ENCODE measurements around the gene MAD1L1. TPM values are rescaled to one million over a fixed set of nuclear protein-coding genes. Genes with fewer than 3 reads are reported as not detected.

MAD1L1 gene
- total RNA-seq, 1 donor from 2014 or later: 56.2 TPM

DNA sequence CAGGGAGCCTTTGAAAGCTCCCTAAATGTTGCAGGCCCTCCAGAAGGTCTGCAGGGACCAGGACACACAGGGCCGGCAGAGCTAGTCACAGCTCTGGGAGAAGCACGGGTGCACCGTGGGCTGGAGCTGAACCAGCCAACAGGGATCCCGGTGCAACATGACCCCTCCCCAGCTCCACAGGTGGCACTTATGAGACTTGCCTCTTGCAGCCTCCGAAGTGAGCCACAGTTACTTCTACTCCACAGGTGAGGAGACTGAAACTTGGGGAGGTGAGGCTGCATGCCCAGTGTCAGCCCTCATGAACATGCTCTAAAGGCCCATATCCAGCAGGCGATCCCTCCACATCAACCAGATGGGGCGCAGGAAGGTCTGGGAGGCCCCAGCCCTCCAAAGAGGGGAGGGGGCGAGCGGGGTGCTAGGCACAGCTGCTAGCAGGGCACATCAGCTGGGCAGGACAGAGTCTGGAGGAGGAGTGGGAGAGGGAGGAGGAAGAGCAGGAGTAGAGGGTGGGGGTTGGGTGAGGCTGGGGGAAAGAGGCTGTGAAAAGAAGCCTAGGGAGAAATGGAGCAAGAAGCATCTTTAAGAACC lies 338.3 kb downstream of the MAD1L1 start:
- H3K36me3 Mint-ChIP-seq (ENCODE audit: low read depth): peaks cover 6% of the 10 kb centered on the region
- no peaks in the 10 kb centered on the region for H3K4me1 Mint-ChIP-seq (ENCODE audit: low read depth)
- DNase-seq (ENCODE audit: low spot score): no peak
- H3K27me3 Mint-ChIP-seq (ENCODE audit: insufficient read depth): no peaks in the 10 kb centered on the region
- H3K27ac Mint-ChIP-seq: no peak overlapping the region
- intact Hi-C loops (cut with micrococcal nuclease): no loop called here
- H3K9me3 Mint-ChIP-seq: no peaks in the 10 kb centered on the region
- no peak overlapping the region for H3K4me3 Mint-ChIP-seq

DNA sequence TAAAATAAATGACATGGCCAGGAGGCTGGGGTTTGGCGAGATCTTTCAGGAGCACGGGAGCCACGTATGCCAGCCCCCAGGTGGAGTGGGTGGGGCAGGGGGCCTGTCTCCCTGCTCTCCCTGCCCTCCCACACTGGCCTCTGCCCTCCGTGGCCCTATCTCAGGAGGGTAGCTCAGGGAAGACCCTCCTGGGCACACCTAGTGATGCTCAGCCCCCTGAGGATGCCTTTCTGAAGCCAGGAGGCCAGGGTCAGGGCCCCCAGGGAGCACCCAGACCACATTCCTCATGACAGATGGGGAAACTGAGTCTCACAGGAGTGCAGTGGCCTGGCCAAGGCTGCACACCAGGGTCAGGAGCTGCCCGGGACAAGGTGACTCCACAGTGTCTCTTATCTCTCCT lies 339.3 kb downstream of the MAD1L1 start:
- intact Hi-C loops (cut with micrococcal nuclease): no loop called here
- peaks cover 11% of the 10 kb centered on the region for H3K36me3 Mint-ChIP-seq (ENCODE audit: low read depth)
- peaks cover 4% of the 10 kb centered on the region for H3K4me1 Mint-ChIP-seq (ENCODE audit: low read depth)
- DNase-seq (ENCODE audit: low spot score): no peak
- H3K9me3 Mint-ChIP-seq: peaks cover 2% of the 10 kb centered on the region
- no peak overlapping the region for H3K27ac Mint-ChIP-seq
- no peak overlapping the region for H3K4me3 Mint-ChIP-seq
- H3K27me3 Mint-ChIP-seq (ENCODE audit: insufficient read depth): no peaks in the 10 kb centered on the region

DNA sequence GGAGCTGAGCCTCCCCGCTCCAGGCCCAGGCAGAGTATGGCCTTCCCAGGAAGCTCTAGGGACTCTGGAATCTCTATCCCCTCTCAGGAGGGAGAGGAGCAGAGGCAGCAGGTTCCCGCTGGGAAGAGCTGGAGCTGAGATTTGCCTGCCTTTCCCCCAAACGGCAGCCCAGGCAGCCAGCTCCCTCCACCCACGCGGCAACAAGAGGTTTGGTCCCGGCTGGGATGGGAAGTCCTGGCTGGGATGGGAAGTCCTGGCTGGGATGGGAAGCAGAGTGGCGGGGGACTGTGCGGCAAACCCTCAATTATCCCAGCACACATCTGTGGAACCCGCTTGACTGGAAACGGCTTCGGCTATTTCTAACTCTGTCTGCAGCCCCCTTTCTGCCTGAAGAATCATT lies 339.7 kb downstream of the MAD1L1 start:
- Mint-ChIP-seq H3K4me1 (ENCODE audit: low read depth) (peaks cover 4% of the 10 kb centered on the region), H3K27me3 (ENCODE audit: insufficient read depth) (no peaks in the 10 kb centered on the region), H3K27ac (no peak overlapping the region), H3K36me3 (ENCODE audit: low read depth) (peaks cover 15% of the 10 kb centered on the region), H3K4me3 (no peak overlapping the region), H3K9me3 (peaks cover 6% of the 10 kb centered on the region)
- DNase-seq (ENCODE audit: low spot score): no peak
- intact Hi-C loops (cut with micrococcal nuclease): no loop called here

DNA sequence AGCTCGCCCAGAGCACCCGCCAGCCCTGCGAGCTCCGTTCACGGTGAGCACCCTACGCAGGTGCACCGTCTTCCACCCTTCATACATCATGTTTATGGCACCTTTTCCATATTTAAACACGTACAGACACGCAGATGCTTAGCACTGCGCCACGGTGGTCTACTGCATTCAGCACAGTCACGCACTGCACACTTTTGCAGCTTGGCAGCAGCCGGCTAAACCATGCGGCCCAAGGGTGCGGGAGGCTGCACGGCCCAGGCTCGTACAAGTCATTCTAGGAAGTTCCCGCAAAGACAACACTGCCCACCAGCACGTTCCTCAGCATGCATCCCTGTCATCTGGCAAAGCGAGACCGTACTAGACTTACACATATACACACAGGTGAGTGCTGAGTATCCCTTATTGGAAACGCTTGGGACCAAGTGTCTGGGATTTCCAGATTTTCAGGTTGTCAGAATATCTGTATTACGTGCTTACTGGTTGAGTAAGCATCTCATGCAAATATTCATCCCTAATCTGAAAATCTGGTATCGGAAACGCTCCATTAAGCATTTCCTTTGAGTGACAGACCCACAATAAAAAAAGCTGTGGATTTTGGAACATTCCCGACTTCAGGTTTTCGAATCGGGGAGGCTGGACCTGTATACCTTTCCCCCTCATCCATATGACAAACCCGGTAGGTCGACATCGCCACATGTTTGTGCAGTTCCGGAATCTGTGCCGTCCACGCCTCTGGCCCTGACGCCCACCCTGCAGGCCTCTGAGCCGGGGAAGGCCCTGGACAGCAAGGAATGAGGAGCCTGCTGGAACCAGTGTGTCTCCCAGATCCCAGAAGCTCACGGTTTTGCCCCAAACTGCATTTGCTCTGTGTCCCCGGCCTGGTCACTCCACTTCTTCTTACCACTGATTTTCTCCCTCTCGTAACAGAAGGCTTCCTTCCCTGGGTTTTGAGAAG lies 340.5 kb downstream of the MAD1L1 start:
- intact Hi-C loops (cut with micrococcal nuclease): no loop called here
- Mint-ChIP-seq H3K36me3 (ENCODE audit: low read depth) (peaks cover 21% of the 10 kb centered on the region), H3K4me1 (ENCODE audit: low read depth) (peaks cover 4% of the 10 kb centered on the region), H3K4me3 (no peak overlapping the region), H3K27me3 (ENCODE audit: insufficient read depth) (no peaks in the 10 kb centered on the region), H3K9me3 (peaks cover 8% of the 10 kb centered on the region), H3K27ac (no peak overlapping the region)
- DNase-seq (ENCODE audit: low spot score): no peak

DNA sequence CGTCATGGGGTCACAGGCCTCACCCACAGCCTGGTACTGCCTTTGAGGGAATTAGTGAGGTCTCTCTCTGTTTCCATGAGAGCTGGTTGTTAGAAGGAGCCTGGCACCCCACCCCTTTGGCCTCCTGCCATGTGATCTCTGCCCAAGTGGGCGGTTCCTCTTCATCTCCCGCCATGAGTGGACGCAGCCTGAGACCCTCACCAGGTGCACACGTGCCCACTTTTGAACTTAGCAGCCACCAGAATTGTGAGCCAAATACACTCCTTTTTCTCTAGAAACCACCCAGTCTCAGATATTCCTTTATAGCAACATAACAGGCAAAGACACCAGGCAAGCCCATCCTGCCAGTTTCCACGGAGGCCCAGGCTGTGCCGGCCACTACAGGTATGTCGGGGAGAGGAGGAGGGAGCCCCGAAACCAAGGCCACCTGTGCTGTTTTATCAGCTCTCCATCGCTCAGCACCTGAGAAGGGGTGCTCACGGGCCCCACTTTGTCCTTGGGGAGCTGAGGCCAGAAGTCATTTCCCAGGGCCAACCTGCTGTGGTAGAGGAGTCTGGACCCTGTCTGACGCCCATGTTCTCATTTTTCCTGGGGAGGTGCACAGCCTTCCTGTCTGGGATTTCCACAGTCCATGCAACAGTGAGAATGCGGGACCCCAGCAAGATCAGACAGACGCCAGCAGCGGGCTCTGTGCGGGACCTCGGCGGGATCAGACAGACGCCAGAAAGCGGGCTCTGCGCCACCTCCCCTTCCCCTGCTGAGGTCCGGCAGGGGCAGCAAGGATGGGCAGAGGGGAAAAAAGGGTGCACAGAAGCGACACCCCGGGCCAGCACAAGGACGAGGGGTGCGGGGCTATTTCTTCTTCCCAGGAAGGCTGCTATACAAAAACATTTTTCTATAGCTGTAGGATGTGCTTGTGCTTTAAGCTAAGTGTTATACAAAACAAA lies 342.2 kb downstream of the MAD1L1 start:
- peaks cover 21% of the 10 kb centered on the region for H3K36me3 Mint-ChIP-seq (ENCODE audit: low read depth)
- no peak overlapping the region for H3K27ac Mint-ChIP-seq
- no peak for DNase-seq (ENCODE audit: low spot score)
- peaks cover 4% of the 10 kb centered on the region for H3K4me1 Mint-ChIP-seq (ENCODE audit: low read depth)
- H3K4me3 Mint-ChIP-seq: no peak overlapping the region
- H3K9me3 Mint-ChIP-seq: peaks cover 8% of the 10 kb centered on the region
- intact Hi-C loops (cut with micrococcal nuclease): no loop called here
- H3K27me3 Mint-ChIP-seq (ENCODE audit: insufficient read depth): no peaks in the 10 kb centered on the region

DNA sequence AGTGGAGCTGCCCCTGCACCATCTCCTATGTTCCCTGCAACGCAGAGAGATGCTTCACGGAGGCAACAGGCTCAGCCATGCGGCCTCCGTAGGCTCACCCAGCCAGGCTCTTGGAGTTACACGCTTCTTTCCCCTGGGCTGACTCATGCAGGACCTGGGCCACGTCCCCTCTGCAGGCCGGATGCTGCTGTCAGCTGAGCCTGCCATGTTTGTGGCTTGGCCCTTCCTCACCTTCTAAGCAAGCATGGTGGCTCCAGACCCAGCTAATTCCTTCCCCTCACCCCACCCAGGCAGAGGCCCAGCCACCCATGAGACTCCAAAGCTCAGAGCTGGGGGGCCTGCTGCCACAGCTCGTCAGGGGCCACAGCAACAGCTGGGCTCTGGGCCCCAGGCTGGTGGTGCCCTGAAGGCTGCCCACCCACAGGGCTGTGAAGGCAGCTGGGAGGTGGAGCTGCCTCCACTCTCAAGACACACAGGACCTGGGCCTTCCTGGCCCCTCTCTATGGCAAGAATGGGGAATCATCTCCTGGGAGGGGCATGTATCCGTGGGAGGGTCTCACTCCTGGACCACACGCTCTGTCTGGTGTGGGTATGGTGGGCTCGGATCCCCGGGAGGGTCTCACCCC lies 343.1 kb downstream of the MAD1L1 start:
- Mint-ChIP-seq H3K27ac (peak overlapping the region; percentile 18), H3K36me3 (ENCODE audit: low read depth) (peaks cover 23% of the 10 kb centered on the region), H3K27me3 (ENCODE audit: insufficient read depth) (no peaks in the 10 kb centered on the region), H3K9me3 (peaks cover 8% of the 10 kb centered on the region), H3K4me3 (no peak overlapping the region), H3K4me1 (ENCODE audit: low read depth) (peaks cover 4% of the 10 kb centered on the region)
- peak; percentile 11 for DNase-seq (ENCODE audit: low spot score)
- intact Hi-C loops (cut with micrococcal nuclease): no loop called here

DNA sequence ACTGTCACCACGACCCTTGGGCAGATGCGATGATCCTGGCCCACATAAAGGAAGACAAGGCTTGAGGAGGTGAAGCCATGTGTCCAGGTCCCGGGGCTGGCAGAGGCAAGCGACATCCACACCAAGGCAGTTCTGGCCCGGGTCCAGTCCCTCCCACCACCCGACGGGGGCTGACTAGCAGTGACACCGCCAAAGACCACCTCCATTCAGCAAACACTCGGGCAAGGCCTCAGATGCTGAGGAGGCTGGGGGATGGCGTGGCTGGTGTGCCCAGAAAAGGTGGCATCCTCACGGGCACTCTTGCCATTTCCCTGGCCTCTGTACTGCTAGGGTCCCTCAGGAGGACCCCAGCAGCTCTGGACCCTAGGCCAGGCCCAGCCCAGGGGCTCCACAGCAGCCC lies 343.7 kb downstream of the MAD1L1 start:
- H3K9me3 Mint-ChIP-seq: peaks cover 8% of the 10 kb centered on the region
- H3K4me3 Mint-ChIP-seq: no peak overlapping the region
- H3K27ac Mint-ChIP-seq: no peak overlapping the region
- peaks cover 23% of the 10 kb centered on the region for H3K36me3 Mint-ChIP-seq (ENCODE audit: low read depth)
- no peaks in the 10 kb centered on the region for H3K27me3 Mint-ChIP-seq (ENCODE audit: insufficient read depth)
- intact Hi-C loops (cut with micrococcal nuclease): no loop called here
- H3K4me1 Mint-ChIP-seq (ENCODE audit: low read depth): peaks cover 4% of the 10 kb centered on the region
- DNase-seq (ENCODE audit: low spot score): no peak

DNA sequence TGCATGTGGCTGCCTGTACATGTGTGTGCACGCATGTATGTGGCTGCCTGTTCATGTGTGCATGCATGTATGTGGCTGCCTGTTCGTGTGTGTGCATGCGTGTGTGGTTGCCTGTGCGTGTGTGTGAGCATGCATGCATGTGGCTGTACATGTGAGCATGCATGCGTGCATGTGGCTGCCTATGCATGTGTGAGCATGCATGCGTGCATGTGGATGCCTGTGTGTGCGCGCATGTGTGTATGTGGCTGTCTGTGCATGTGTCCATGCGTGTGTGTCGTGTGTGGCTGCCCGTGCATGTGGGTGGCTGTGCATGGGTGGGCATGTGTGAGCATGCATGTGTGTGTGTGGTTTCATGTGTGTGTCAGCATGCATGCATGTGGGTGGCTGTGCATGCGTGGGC lies 344.3 kb downstream of the MAD1L1 start:
- intact Hi-C loops (cut with micrococcal nuclease): no loop called here
- DNase-seq (ENCODE audit: low spot score): no peak
- H3K4me3 Mint-ChIP-seq: no peak overlapping the region
- no peaks in the 10 kb centered on the region for H3K27me3 Mint-ChIP-seq (ENCODE audit: insufficient read depth)
- no peak overlapping the region for H3K27ac Mint-ChIP-seq
- H3K36me3 Mint-ChIP-seq (ENCODE audit: low read depth): peaks cover 20% of the 10 kb centered on the region
- H3K4me1 Mint-ChIP-seq (ENCODE audit: low read depth): peaks cover 8% of the 10 kb centered on the region
- peaks cover 8% of the 10 kb centered on the region for H3K9me3 Mint-ChIP-seq

DNA sequence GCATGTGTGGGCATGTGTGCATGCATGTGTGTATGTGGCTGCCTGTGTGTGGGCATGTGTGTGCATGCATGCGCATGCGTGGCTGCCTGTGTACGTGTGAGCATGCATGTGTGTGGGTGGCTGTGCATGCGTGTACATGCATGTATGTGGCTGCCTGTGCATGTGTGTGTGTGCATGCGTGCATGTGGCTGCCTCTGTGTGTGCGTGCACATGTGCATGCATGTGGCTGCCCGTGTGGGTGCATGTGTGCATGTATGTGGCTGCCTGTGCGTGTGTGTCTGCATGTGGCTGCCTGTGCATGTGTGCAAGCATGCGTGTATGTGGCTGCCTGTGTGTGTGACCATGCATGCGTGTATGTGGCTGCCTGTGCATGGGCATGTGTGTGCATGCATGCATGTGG lies 345.5 kb downstream of the MAD1L1 start:
- no peaks in the 10 kb centered on the region for H3K27me3 Mint-ChIP-seq (ENCODE audit: insufficient read depth)
- H3K36me3 Mint-ChIP-seq (ENCODE audit: low read depth): peaks cover 20% of the 10 kb centered on the region
- H3K27ac Mint-ChIP-seq: no peak overlapping the region
- H3K4me3 Mint-ChIP-seq: no peak overlapping the region
- intact Hi-C loops (cut with micrococcal nuclease): no loop called here
- peaks cover 19% of the 10 kb centered on the region for H3K4me1 Mint-ChIP-seq (ENCODE audit: low read depth)
- H3K9me3 Mint-ChIP-seq: peaks cover 8% of the 10 kb centered on the region
- DNase-seq (ENCODE audit: low spot score): no peak

DNA sequence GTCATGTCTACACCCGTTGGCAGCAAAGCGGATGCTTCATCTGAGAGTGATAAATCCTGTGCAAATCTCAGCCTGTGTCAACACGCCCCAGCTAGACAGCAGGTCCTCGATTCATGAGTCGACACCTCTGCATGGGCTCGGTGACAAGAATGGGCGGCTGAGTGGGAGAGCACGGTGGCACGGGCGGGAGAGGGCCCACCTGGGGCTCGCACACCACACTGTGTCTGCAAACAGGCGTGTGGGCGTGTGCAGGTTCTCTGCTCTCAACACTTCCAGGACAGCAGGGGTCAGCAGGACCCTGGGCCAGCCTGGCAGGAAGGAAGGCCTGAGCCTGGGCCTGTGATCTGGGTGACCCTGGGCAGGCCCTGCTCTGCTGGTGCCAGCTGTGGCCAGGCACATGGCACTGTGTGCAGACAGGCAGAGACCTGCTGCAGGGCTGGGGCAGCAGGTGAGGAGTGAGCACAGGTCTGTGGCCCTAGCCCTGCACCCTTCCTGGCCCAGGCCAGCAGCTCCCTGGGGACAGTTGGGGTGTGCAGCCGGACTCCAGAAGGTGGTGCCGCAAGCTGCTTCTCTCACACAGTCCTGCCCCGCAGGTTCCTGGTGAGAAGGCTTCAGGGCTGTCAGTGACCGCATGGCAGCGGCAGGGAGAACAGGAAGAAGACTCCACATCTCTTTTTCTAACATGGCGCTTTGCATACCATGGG lies 346.2 kb downstream of the MAD1L1 start:
- intact Hi-C loops (cut with micrococcal nuclease): no loop called here
- no peak overlapping the region for H3K4me3 Mint-ChIP-seq

DNA sequence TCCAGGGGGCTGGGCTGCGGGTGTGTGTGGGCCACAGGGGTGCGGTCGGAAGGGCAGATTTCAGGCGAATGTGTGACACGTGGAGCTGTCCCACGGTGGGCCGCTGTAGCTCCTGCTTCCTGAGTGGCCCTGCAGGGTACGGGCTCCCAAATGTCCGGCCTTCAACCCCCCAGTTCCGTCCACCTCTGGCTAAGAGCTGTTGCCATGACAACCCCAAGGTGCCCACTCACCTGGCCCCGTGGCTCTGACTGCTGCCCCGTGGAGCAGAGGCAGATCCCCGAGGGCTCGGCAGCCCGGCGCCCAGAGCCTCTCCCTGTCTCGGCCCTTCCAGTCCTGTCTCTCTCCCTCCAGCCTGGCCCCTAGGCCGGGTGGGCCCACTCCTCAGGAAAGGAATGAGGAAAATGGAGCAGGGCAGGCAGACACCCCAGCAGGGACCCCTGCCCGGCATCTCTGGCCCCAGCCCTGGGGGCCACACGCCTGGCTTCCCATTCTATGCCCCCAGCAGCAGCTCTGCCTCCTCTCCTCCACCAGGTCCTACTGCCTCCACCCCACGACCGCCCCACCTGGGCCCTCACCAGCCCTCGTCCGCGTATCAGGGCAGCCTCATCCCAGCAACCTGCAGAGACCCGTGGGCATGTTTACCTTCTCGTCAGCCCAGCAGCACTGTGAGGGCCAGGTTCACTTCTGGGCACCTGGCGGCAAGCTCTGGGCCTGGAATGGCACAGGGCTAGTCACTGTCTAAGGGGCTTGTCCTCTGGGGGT lies 347.1 kb downstream of the MAD1L1 start:
- no peak overlapping the region for H3K27ac Mint-ChIP-seq
- intact Hi-C loops (cut with micrococcal nuclease): no loop called here
- no peaks in the 10 kb centered on the region for H3K27me3 Mint-ChIP-seq (ENCODE audit: insufficient read depth)
- H3K9me3 Mint-ChIP-seq: peaks cover 8% of the 10 kb centered on the region
- H3K36me3 Mint-ChIP-seq (ENCODE audit: low read depth): peaks cover 20% of the 10 kb centered on the region
- peaks cover 29% of the 10 kb centered on the region for H3K4me1 Mint-ChIP-seq (ENCODE audit: low read depth)
- DNase-seq (ENCODE audit: low spot score): no peak
- no peak overlapping the region for H3K4me3 Mint-ChIP-seq

More for the DNA sequence above, 346.2 kb downstream of the MAD1L1 start:
- H3K27ac Mint-ChIP-seq: no peak overlapping the region
- H3K9me3 Mint-ChIP-seq: peaks cover 8% of the 10 kb centered on the region
- H3K27me3 Mint-ChIP-seq (ENCODE audit: insufficient read depth): no peaks in the 10 kb centered on the region
- no peak for DNase-seq (ENCODE audit: low spot score)
- peaks cover 26% of the 10 kb centered on the region for H3K4me1 Mint-ChIP-seq (ENCODE audit: low read depth)
- H3K36me3 Mint-ChIP-seq (ENCODE audit: low read depth): peaks cover 20% of the 10 kb centered on the region
